ENCODE measurements around the gene PHC2.

- TF ChIP-seq CTCF (conservative IDR thresholded peaks at IDR 0.05; ENCODE audit: low read length), result no peak
- no peak for TF ChIP-seq EZH2phosphoT487 (IDR thresholded peaks at IDR 0.05; ENCODE audit: borderline replicate concordance)
Observed at GRCh38 chr1:33377013-33377412, 53.9 kb downstream of the PHC2 start.
